Peyer's patch (tissue), 4 donors: ENCODE data around the gene NEURL1B.

Experiments
- CTCF ChIP-seq, 6 experiments: fragments of 450-650 bp in 4 of 6; fragments of 200-600 bp in 2 of 6; sonication (generic) in 1 of 6; IDR thresholded peaks; one replicate each; pipeline ENCODE4 v1.5.1; 2017 to 2019; ENCODE audit warnings: antibody characterized with exemption in 6 of 6, mild to moderate bottlenecking in 3 of 6, moderate library complexity in 1 of 6
- POLR2A ChIP-seq, 2 donors: fragments of 450-650 bp; IDR thresholded peaks; one replicate each; pipeline ENCODE4 v1.5.1; 2017; ENCODE audit warnings: antibody characterized with exemption in 2 of 2, mild to moderate bottlenecking in 2 of 2, moderate library complexity in 2 of 2

GRCh38 chr5:172633403-172633970 is 7.6 kb upstream of the NEURL1B start:
- TF ChIP-seq POLR2A (IDR thresholded peaks at IDR 0.05), result no peak
- no peak for TF ChIP-seq CTCF (IDR thresholded peaks at IDR 0.05)
